NCI-H1436 treated with DMSO at 0.1 percent for 48 hours (cell line): ENCODE data around the gene PRKAR1B.
"Not testable (repeated sequence)": the region's sequence is repeated elsewhere in the genome, so short reads cannot be mapped to it uniquely, and the experiment has no call there.

Experiments used
- DNase-seq: peaks from one replicate; lab custom pipeline; 2025; lab: John Stamatoyannopoulos, UW

PRKAR1B gene

DNA sequence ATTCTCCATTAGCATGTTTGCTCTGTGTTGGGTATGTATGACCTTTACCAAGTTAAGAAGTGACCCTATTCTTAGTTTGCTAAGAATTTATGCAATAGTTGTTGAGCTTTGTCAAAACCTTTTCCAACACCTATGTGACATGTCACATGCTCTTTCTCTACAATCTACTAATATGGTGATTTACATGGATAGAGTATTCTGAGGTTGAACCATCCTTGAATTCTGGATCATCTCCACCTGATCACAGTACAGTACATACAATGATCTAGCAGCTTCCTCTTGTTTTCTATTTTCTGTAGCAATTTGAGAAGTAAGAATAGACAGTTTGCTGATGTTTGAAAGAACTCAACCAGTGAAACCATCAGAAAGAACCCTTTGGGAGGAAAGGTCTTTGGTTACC, 106.2 kb downstream of the PRKAR1B start:
- DNase-seq = no peak

DNA sequence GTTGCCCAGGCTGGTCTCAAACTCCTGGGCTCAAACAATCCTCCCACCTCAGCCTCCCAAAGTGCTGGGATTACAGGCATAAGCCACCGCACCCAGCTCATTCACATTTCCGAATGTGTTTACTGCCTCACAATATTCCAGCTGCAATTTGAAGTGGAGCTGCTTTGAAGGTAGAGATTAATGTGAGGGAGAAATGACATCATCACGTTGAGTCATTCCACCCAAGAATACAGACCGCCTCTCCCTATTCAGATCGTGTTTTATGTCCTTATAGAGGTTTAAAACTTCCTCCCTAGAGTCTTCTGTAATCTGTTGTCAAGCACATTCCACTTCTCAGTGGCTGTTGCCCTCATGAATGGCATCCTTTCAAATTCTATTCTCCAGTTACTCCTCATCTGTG, 107.0 kb downstream of the PRKAR1B start:
- no peak for DNase-seq

DNA sequence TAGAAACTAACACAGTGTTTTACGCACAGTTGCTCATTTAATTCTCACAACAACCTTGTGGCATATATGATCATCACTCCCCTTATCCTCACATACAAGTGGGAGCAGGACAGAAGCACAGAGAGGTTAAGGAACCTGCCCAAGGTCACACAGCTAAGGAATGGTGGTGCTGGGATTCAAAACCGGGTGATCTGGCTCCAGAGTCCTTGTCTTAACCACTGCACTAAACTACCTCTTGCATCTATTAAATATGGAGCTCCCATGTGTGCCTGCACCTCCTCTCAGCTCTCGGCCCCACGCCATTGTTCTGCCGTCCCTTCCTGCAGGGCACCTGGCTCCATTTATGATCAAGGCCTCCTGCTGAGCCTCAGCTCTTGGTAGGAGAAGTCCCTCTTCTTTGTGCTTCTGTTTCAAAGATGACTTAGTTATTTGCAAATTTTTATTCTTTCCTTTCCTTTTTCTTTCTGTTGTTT, 107.7 kb downstream of the PRKAR1B start:
- no peak for DNase-seq

GRCh38 chr7:618539-619367, 108.3 kb downstream of the PRKAR1B start:
- DNase-seq = no peak

DNA sequence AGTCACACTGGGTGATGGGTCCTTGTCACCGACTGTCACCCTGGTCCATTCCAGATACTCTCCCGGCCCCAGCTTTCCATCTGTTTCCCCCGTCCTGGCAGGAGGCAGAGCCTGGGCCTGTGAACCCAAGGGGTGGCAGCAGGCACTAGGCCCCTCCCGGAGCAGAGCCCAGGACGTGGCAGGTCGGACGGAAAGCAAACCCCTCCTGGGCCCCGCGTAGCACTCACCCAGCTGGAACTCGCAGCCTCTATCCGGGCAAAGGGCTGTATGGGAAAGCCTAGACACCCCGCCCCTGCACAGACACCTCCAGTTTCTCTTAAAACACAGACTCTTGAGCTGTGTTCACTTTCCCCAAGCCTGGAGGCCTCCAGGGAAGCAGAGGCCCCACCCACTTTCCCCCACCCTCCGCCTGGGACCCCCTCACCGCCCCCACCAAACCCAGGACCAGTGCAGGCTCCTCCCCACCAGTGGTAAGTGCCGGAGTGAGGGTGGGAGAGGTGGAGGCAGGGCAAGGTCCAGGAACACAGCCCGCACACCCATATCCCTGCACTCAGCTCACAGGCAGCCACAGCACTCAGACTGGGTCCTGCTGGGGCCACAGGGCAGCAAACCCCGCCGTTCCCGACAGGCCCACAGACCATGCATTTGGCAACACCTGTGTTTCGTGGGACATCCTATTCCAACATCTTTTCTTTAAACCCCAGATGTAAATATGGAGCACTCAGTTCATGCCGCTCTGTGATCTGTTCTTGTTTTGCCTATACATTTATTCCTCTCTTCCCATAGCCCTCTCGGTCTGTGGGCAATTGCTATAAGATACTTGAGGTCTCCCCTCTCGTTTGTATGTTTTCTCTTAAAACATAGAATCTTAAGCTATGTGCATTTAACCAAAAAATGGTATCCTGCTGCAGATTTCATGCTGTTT, 109.2 kb downstream of the PRKAR1B start:
- no peak for DNase-seq

DNA sequence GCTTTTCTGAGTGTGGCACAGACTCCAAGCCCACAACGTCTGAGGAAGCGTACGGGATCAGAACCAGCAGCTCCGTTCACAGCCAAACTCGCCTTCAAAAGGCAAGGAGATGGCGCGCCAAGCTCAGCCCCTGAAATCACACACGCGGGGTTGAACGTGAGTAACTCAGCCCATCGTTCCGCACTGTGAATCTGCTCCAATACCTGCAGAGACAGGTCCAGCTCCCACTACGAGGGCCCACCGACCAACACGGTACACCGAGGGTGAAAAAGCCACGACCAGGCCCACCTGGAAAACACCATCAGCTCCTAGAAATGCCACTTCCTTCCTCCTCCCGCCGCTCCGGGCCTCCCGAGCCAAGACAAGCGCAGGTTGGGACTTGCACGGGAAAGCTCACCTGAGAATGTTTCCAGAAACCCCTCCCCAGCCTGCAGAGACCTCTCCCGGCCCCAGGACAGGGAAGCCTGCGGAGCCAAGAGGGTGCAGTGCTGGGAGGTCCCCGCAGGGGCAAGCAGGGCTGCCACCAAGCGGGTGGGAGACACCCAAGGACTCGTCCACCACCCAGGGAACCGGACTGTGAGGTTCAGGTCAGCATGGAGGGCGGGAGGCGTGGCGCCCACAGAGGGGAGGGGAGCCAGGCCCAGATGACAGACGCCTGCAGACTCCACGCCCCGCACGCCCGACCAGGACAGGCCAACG, 113.5 kb downstream of the PRKAR1B start:
- no peak for DNase-seq

- not testable (repeated sequence) for DNase-seq
These were observed 115.2 kb downstream of the PRKAR1B start for GRCh38 chr7:611837-612236.

DNA sequence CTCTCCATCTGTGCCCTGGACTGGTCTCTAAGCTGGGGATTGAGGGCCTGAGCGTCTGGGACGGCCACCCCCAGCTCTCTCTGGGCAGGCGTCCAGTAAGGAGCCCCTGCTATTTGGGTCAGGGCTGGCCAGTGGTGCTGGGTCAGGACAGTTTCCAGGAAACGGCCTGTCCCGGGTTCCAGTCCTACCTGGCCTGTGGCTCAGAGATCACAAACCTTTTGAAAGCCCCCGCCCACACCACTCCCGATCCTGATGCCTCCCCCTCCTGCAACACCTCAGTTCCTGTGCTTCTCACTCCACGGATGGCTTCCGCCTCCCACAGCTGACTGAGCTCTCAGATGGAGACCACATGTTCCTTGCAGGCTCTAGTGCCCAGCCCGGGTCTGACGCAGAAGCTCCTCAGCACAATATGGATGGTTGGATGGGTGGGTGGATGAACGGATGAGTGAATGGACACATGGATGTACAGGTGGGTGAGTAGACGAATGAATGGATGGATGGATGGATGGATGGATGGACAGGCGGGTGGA, 115.7 kb downstream of the PRKAR1B start:
- no peak for DNase-seq

GRCh38 chr7:610531-611280, 116.4 kb downstream of the PRKAR1B start:
- no peak for DNase-seq

- DNase-seq = no peak
These were observed 116.9 kb downstream of the PRKAR1B start for GRCh38 chr7:610141-610530.

DNA sequence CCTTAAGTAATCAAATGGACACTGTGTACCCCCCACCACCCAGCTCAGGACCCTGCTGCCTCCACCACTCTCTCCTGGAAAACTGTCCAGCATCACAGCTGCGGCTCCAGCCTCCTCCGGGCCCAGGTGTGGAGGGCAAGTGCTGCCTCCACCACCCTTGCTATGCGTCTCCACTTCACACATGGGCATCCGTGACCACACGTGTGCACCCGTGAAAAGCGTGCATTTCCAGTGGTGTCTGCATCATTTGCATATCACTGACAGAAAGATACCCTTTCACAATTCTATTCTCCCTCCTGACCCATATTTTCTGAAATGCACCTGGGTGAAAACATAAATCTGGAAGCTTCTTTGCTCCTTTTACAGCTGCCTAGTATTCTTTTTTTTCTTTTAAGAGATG, 117.7 kb downstream of the PRKAR1B start:
- DNase-seq = no peak

- no peak for DNase-seq
These were observed 118.1 kb downstream of the PRKAR1B start for GRCh38 chr7:608954-609353.

DNA sequence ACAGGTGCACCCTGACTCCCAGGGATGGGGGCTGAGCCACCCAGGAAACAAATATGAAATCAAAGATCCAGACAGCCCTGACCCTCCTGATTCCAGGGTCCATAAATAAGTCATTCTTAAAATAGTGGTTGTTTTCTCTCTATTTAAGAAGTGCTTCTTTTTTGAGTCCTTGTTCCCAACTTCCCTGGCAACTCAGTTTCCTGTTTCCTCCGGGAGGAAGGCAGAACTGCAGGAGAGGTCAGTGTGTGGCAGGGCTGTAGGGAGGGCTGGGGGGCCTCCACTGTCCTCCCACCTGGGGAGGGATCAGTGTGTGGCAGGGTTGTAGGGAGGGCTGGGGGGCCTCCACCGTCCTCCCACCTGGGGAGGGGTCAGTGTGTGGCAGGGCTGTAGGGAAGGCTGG, 118.7 kb downstream of the PRKAR1B start:
- DNase-seq = no peak

GRCh38 chr7:607938-608337, 119.1 kb downstream of the PRKAR1B start:
- DNase-seq = no peak

DNA sequence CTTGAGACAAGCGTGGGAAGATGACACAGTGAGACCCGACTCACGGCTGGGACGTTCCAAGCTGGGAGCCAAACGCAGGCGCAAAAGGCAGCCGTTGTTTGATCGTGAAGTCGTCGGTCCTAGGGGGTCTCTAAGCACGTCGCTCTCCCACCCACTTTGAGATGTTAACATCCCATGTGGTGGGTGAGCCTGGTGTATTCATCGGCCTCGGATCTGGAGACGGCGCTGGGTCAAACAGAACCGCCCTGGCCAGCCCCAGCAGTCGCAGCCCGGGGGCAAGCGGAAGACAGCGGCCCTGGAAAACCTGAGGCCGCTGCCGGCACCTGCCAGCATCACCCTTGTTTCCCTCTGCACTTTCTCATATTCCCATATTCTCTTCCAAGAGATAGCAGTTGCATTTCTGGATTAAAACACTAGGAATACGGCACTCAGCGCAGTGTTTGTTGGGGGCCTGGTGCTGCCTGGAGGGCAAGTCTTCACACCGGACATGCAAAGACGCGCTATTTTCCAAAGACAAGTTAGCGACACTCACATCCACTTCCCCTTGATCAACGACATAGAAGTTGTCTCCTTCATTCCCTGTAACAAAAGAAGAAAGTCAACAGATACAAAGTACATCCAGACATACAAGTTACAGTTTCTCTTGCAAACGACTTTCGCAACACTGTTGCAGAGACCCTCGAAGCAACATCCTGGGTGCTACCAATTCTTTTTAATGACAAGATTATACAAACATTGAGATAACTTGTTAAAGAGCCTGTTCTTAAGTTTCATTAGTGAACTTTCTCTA, 121.2 kb downstream of the PRKAR1B start:
- no peak for DNase-seq

DNA sequence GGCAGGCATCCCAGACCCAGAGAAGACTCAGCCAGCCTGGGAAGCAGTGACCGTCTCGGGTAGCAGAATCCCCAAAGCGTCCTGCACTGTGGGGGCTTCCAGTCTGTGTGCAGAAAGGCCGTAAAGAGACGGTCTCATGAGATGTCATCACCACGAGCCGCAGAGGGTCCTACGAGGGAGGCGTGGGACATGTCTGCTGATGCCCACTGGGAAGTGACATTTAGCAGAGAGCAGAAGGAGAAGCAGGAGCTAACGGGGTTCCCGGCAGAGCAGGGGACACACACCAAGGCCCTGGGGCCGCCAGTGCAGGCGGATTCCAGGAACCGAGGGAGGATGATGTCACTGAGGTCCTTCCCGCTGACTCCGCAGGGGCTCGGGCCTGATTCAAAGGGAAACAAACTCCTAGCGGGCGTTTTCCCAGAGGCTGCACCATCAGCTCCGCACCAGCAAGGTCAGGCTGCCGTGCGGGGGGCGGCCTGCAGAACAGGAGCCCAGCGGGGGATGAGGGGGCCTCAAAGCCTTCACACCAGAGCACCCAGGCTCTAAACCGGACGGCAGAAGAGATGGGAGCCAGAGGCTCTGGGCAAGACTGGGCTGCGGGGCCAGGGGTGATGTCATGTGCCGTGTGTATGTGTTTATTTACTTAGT, 122.1 kb downstream of the PRKAR1B start:
- DNase-seq = no peak

GRCh38 chr7:604001-604883, 122.8 kb downstream of the PRKAR1B start:
- DNase-seq = no peak

- no peak for DNase-seq
These were observed 123.7 kb downstream of the PRKAR1B start for GRCh38 chr7:603152-603951.
